ENCODE results near the gene PPIG. TPM values are rescaled to one million over a fixed set of nuclear protein-coding genes. Genes with fewer than 3 reads are reported as not detected.
"Not testable (repeated sequence)": the region's sequence is repeated elsewhere in the genome, so short reads cannot be mapped to it uniquely, and the experiment has no call there.

Gene PPIG
- total RNA-seq, 2 donors from 2014 or later = 59.5 to 72.7 TPM

- 75 to 77% methylated on average over 2 to 3 of the region's 3 CpGs for WGBS, 2 experiments (ENCODE audit: insufficient coverage in 1 of 2, insufficient read length in 1 of 2)
- TF ChIP-seq CTCF (conservative IDR thresholded peaks at IDR 0.05) = no peak
- no peak overlapping the region for H3K9ac ChIP-seq (ENCODE audit: extremely low read depth, low read length, poor library complexity, severe bottlenecking)
These were observed 100.0 kb downstream of the PPIG start for GRCh38 chr2:169684135-169684565.

GRCh38 chr2:169684712-169685111 is 100.6 kb downstream of the PPIG start:
- not testable (repeated sequence) for H3K9ac ChIP-seq (ENCODE audit: extremely low read depth, low read length, poor library complexity, severe bottlenecking); H3K36me3 Mint-ChIP-seq (ENCODE audit: low read depth); H3K27ac Mint-ChIP-seq; H3K4me3 ChIP-seq (ENCODE audit: low read length); DNase-seq; H3K36me3 ChIP-seq (ENCODE audit: control insufficient read depth, insufficient read depth, low read length); H3K9me3 ChIP-seq (ENCODE audit: control insufficient read depth, low read length); H3K4me1 Mint-ChIP-seq; H3K27ac ChIP-seq (ENCODE audit: low read depth, low read length); H3K4me1 ChIP-seq (ENCODE audit: control insufficient read depth, insufficient read depth, low read length); H3K4me3 Mint-ChIP-seq; H3K27me3 ChIP-seq (ENCODE audit: control insufficient read depth, insufficient read depth, low read length, poor library complexity, severe bottlenecking); H3K27me3 Mint-ChIP-seq (ENCODE audit: insufficient read depth)
- WGBS, 2 experiments (ENCODE audit: insufficient coverage in 1 of 2, insufficient read length in 1 of 2) = 90% methylated on average over 2 of the region's 2 CpGs
- peaks cover 24% of the 10 kb centered on the region for H3K9me3 Mint-ChIP-seq

More at GRCh38 chr2:169684135-169684565, 100.0 kb downstream of the PPIG start:
- no peak overlapping the region for H3K27ac ChIP-seq (ENCODE audit: low read depth, low read length)
- Mint-ChIP-seq H3K4me3 (no peak overlapping the region), H3K9me3 (peaks cover 20% of the 10 kb centered on the region), H3K4me1 (no peaks in the 10 kb centered on the region), H3K27me3 (ENCODE audit: insufficient read depth) (no peaks in the 10 kb centered on the region), H3K27ac (no peak overlapping the region), H3K36me3 (ENCODE audit: low read depth) (peaks cover 9% of the 10 kb centered on the region)
- no peak overlapping the region for H3K4me3 ChIP-seq (ENCODE audit: low read length)
- peaks cover 6% of the 10 kb centered on the region for H3K9me3 ChIP-seq (ENCODE audit: control insufficient read depth, low read length)
- H3K4me1 ChIP-seq (ENCODE audit: control insufficient read depth, insufficient read depth, low read length) = no peaks in the 10 kb centered on the region
- no peak for DNase-seq
- no peaks in the 10 kb centered on the region for H3K27me3 ChIP-seq (ENCODE audit: control insufficient read depth, insufficient read depth, low read length, poor library complexity, severe bottlenecking)
- H3K36me3 ChIP-seq (ENCODE audit: control insufficient read depth, insufficient read depth, low read length) = no peaks in the 10 kb centered on the region

GRCh38 chr2:169686825-169687224 is 102.7 kb downstream of the PPIG start:
- H3K4me1 ChIP-seq (ENCODE audit: control insufficient read depth, insufficient read depth, low read length); H3K9ac ChIP-seq (ENCODE audit: extremely low read depth, low read length, poor library complexity, severe bottlenecking); H3K27ac ChIP-seq (ENCODE audit: low read depth, low read length); DNase-seq; H3K4me1 Mint-ChIP-seq; H3K4me3 ChIP-seq (ENCODE audit: low read length); H3K36me3 Mint-ChIP-seq (ENCODE audit: low read depth); H3K36me3 ChIP-seq (ENCODE audit: control insufficient read depth, insufficient read depth, low read length); H3K27me3 ChIP-seq (ENCODE audit: control insufficient read depth, insufficient read depth, low read length, poor library complexity, severe bottlenecking); H3K9me3 ChIP-seq (ENCODE audit: control insufficient read depth, low read length); H3K4me3 Mint-ChIP-seq; H3K27me3 Mint-ChIP-seq (ENCODE audit: insufficient read depth); H3K27ac Mint-ChIP-seq: not testable (repeated sequence)
- peaks cover 20% of the 10 kb centered on the region for H3K9me3 Mint-ChIP-seq
- WGBS, 2 experiments (ENCODE audit: insufficient coverage in 1 of 2, insufficient read length in 1 of 2) = 82 to 92% methylated on average over 2 to 4 of the region's 4 CpGs

GRCh38 chr2:169687943-169688342 is 103.8 kb downstream of the PPIG start:
- H3K4me3 ChIP-seq (ENCODE audit: low read length); DNase-seq; H3K9ac ChIP-seq (ENCODE audit: extremely low read depth, low read length, poor library complexity, severe bottlenecking); H3K36me3 Mint-ChIP-seq (ENCODE audit: low read depth); H3K4me1 ChIP-seq (ENCODE audit: control insufficient read depth, insufficient read depth, low read length); H3K9me3 ChIP-seq (ENCODE audit: control insufficient read depth, low read length); H3K27ac Mint-ChIP-seq; H3K27ac ChIP-seq (ENCODE audit: low read depth, low read length); H3K4me1 Mint-ChIP-seq; H3K27me3 ChIP-seq (ENCODE audit: control insufficient read depth, insufficient read depth, low read length, poor library complexity, severe bottlenecking); H3K36me3 ChIP-seq (ENCODE audit: control insufficient read depth, insufficient read depth, low read length); H3K4me3 Mint-ChIP-seq: not testable (repeated sequence)
- Mint-ChIP-seq H3K27me3 (ENCODE audit: insufficient read depth) (peaks cover 16% of the 10 kb centered on the region), H3K9me3 (peaks cover 20% of the 10 kb centered on the region)

All from endodermal cell (in vitro differentiated cells).